NOMO-1 treated with dmso at 0.1 percent for 144 hours (cell line): ENCODE results near the gene TRAF3IP3.
A peak's percentile ranks its signal among the peaks of the same experiment; 100 is the strongest.

Source experiments
- DNase-seq: peaks from one replicate; lab custom pipeline; 2025; ENCODE audit not compliant: unreplicated experiment; lab: John Stamatoyannopoulos, UW

Gene TRAF3IP3

GRCh38 chr1:209823143-209824041 lies 67.5 kb downstream of the TRAF3IP3 start:
- DNase-seq = peak; percentile 25

- no peak for DNase-seq
Measured at GRCh38 chr1:209825591-209826434, 70.0 kb downstream of the TRAF3IP3 start.

- peak; percentile 90 for DNase-seq
Measured at GRCh38 chr1:209827384-209828262, 71.8 kb downstream of the TRAF3IP3 start, which contains the start of gene UTP25. TSS of gene UTP25 (plus strand) at chr1:209827972. CDS start at chr1:209828064, 92 bp downstream.

GRCh38 chr1:209829716-209830115 lies 73.9 kb downstream of the TRAF3IP3 start:
- DNase-seq = no peak

GRCh38 chr1:209830722-209831121 lies 74.9 kb downstream of the TRAF3IP3 start:
- no peak for DNase-seq

DNA sequence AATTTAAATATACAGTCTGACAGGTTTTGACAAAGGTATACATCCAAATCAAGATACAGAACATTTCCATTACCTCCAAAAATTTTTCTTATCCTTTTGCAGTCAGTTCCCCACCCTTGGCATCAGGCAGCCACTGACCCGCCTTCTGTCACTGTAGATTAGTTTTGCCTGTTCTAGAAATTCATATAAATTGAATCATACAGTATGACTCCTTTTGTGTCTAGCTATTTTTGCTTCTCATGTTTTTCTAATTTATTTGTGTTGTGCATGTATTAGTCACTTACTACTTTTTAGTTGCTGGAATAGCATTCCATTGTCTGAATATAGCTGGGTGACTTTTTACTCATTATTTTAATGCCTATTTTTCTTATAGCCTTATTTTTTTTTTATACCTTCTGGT lies 75.8 kb downstream of the TRAF3IP3 start:
- no peak for DNase-seq
